Colonic mucosa (tissue), 4 donors: ENCODE results near the gene AKT2. TPM values are rescaled to one million over a fixed set of nuclear protein-coding genes. Genes with fewer than 3 reads are reported as not detected.

ENCODE experiments used
- DNase-seq: peaks from one replicate; pipeline ENCODE4 v3.0.0-alpha.2; 2020
- H3K27ac ChIP-seq: fragments of 200-600 bp; one replicate; pipeline ENCODE4 v1.8.0; 2021
- H3K27me3 ChIP-seq: fragments of 200-600 bp; one replicate; pipeline ENCODE4 v1.8.0; 2021
- H3K36me3 ChIP-seq: fragments of 200-600 bp; one replicate; pipeline ENCODE4 v1.8.0; 2021
- H3K4me1 ChIP-seq: fragments of 200-600 bp; one replicate; pipeline ENCODE4 v1.8.0; 2021; ENCODE audit warnings: mild to moderate bottlenecking
- H3K4me3 ChIP-seq: fragments of 200-600 bp; one replicate; pipeline ENCODE4 v1.8.0; 2021
- H3K9ac ChIP-seq, 2 donors: one replicate each; pipeline ENCODE4 v1.7.0; 2013; ENCODE audit warnings: control low read depth in 2 of 2, low read depth in 2 of 2, low read length in 2 of 2
- H3K9me3 ChIP-seq: fragments of 200-600 bp; one replicate; pipeline ENCODE4 v1.8.0; 2021
- CTCF ChIP-seq: fragments of 200-600 bp; IDR thresholded peaks from one replicate; pipeline ENCODE4 v1.8.0; 2022; ENCODE audit warnings: antibody characterized with exemption, mild to moderate bottlenecking
- intact Hi-C: fragments of 100-400 bp; cut with DNase I; formaldehyde crosslinking; loops from one replicate; pipeline ENCODE4 v1.14.1; 2022
- total RNA-seq, 2 donors: library from RNA; stranded (reverse); fragmentation: NEBNext Ultra II Directional in 1 of 2; extraction: Animal tissue kit (Norgen Biotek cat#: 25700) in 1 of 2; gene quantifications; one replicate each; pipeline ENCODE4 v1.2.1, GENCODE V29; 2021
- donor health status: healthy.
- donor health status: DM: no; HTN: no; CAD: no.
- donor health status: DM: no; HTN: no; CAD: no.

The AKT2 gene
- total RNA-seq, 2 donors from 2014 or later, result 95.4 to 119 TPM

- no peak overlapping the region for H3K27ac ChIP-seq
- H3K4me1 ChIP-seq, result no peaks in the 10 kb centered on the region
- no peaks in the 10 kb centered on the region for H3K27me3 ChIP-seq
- no peak overlapping the region for H3K4me3 ChIP-seq
- no peak for TF ChIP-seq CTCF
- H3K36me3 ChIP-seq, result no peaks in the 10 kb centered on the region
- intact Hi-C loops, result no loop called here
- no peaks in the 10 kb centered on the region for H3K9me3 ChIP-seq
- H3K9ac ChIP-seq, result no peak overlapping the region
- DNase-seq, result no peak
These were observed 38.7 kb downstream of the AKT2 start for GRCh38 chr19:40246292-40247073.

GRCh38 chr19:40245506-40246128 lies 39.5 kb downstream of the AKT2 start:
- TF ChIP-seq CTCF, result no peak
- Histone ChIP-seq H3K27me3 (no peaks in the 10 kb centered on the region), H3K36me3 (no peaks in the 10 kb centered on the region), H3K4me3 (no peak overlapping the region), H3K9ac (no peak overlapping the region), H3K4me1 (no peaks in the 10 kb centered on the region), H3K27ac (no peak overlapping the region), H3K9me3 (no peaks in the 10 kb centered on the region)
- no peak for DNase-seq
- intact Hi-C loops, result no loop called here

GRCh38 chr19:40244579-40245317 lies 40.4 kb downstream of the AKT2 start:
- intact Hi-C loops, result no loop called here
- no peak overlapping the region for H3K4me3 ChIP-seq
- H3K27ac ChIP-seq, result no peak overlapping the region
- H3K9me3 ChIP-seq, result no peaks in the 10 kb centered on the region
- H3K27me3 ChIP-seq, result no peaks in the 10 kb centered on the region
- H3K4me1 ChIP-seq, result no peaks in the 10 kb centered on the region
- DNase-seq, result no peak
- TF ChIP-seq CTCF, result no peak
- H3K36me3 ChIP-seq, result no peaks in the 10 kb centered on the region
- H3K9ac ChIP-seq, result no peak overlapping the region

- no peak for TF ChIP-seq CTCF
- H3K36me3 ChIP-seq, result peaks cover 3% of the 10 kb centered on the region
- no peak for DNase-seq
- H3K27ac ChIP-seq, result no peak overlapping the region
- no peaks in the 10 kb centered on the region for H3K4me1 ChIP-seq
- H3K9ac ChIP-seq, result no peak overlapping the region
- no peaks in the 10 kb centered on the region for H3K9me3 ChIP-seq
- H3K4me3 ChIP-seq, result no peak overlapping the region
- intact Hi-C loops, result no loop called here
- H3K27me3 ChIP-seq, result no peaks in the 10 kb centered on the region
These were observed 42.0 kb downstream of the AKT2 start for GRCh38 chr19:40243181-40243580.

GRCh38 chr19:40242480-40242879 lies 42.7 kb downstream of the AKT2 start:
- intact Hi-C loops, result no loop called here
- H3K9me3 ChIP-seq, result no peaks in the 10 kb centered on the region
- peaks cover 3% of the 10 kb centered on the region for H3K36me3 ChIP-seq
- TF ChIP-seq CTCF, result no peak
- no peaks in the 10 kb centered on the region for H3K4me1 ChIP-seq
- no peaks in the 10 kb centered on the region for H3K27me3 ChIP-seq
- no peak overlapping the region for H3K4me3 ChIP-seq
- no peak for DNase-seq
- no peak overlapping the region for H3K9ac ChIP-seq
- H3K27ac ChIP-seq, result no peak overlapping the region
